T-helper 2 cell treated with Interferon-gamma antibody and Interleukin-4, amounts not matched to agents 100 ng/mL and 5 ng/mL, for 36 hours (primary cell): ENCODE data around the gene NPRL2. TPM values are rescaled to one million over a fixed set of nuclear protein-coding genes. Genes with fewer than 3 reads are reported as not detected.

Source experiments
- intact Hi-C: fragments of 100-400 bp; cut with micrococcal nuclease; formaldehyde crosslinking; loops from one replicate; pipeline ENCODE4 v1.15.1; 2023
- total RNA-seq: library from RNA; stranded (reverse); gene quantifications from 2 replicates; pipeline ENCODE4 v1.2.3, GENCODE V29; 2022

NPRL2 gene
- total RNA-seq, 1 donor from 2014 or later: 44.4 TPM

GRCh38 chr3:50373146-50374051 lies 22.8 kb upstream of the NPRL2 start:
- intact Hi-C loops: no loop called here

DNA sequence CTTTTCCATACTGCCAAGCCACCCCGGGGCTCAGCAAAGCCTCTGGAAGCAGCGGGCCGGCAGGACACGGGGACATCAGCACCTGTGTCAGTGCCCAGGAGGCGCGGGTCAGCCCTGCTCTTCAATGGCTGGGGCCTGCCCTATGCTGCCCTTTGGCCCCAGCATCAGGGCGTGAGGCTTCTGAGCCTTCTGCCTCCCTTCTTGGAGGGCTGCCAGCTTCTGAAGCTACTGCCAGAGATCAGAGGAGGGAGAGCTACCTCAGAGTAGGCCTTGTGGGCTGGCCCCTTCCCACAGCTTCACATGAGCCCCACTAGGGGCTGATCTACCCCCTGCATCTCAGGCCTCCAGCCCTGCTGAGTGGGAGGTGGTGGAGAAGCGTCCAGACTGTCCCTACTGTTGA lies 21.8 kb upstream of the NPRL2 start:
- intact Hi-C loops: no loop called here

DNA sequence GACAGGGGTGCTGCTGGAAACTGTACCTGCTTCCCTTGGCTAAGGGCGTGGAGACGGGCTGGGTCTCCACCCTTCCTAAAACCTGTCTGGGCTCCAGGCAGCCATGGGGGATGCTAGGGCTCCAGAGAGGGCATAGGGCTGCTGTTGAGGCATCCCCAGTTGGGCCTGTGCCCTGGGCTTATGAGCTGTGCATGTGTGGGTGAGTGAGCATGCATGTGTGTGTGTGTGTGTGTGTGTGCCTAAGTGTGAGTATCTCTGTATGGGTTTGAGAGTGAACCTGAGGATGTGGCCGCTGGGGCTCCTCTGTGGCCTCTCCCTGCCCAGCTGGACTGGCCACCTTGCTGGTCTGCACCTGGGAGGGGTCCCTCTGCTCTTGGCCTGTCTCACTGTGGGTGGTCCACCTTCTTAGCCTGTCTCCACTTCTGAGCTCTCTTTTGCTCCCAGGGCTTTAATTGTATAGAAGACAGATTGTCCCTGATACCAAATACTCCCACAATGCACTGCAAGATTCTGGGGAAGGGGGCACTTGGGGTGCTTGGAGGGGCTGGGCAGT lies 20.6 kb upstream of the NPRL2 start:
- intact Hi-C loops: no loop called here

DNA sequence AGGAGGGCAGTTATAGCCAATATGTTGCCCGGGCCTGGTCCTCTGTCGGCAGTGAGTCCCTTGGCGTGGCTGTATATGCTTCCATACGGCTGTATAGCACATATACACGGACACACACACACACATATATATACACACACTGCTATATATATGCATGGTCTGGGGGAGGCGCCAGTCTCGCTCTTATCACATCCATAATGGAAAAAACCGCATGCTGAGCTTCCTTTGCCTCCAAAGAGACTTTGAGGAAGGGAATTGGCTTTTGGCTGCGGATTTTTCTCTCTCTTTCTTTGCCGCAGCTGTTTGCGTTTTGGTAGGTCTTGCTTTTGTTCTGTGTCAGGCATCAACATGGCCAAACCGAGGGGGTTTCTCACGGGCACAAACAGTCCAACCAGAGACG lies 20.0 kb upstream of the NPRL2 start:
- intact Hi-C loops: no loop called here

- intact Hi-C loops: no loop called here
Measured at GRCh38 chr3:50369012-50369670, 18.6 kb upstream of the NPRL2 start.

DNA sequence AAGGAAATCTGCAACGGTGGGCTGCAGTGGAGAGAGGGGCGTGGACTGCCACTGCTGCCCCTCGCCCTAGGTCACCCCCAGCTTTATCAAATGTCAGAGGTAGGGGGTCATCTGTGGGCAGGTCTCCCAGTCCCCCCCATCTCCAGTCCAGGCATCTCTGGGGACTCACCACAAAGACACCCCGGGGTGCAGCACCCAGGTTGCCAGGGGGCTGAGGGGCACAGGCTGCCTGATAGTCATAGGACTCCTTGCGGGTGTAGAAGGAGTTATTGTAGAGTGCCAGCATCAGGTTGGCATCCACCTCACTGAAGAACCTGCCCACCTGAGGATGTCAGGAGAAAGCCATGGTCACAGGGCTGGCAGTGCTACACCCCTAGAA lies 15.3 kb upstream of the NPRL2 start:
- intact Hi-C loops: loop anchor here (2.0 kb wide), 1 partner anchor 15 kb away; the partner anchor contains the start of genes CYB561D2 and NPRL2

DNA sequence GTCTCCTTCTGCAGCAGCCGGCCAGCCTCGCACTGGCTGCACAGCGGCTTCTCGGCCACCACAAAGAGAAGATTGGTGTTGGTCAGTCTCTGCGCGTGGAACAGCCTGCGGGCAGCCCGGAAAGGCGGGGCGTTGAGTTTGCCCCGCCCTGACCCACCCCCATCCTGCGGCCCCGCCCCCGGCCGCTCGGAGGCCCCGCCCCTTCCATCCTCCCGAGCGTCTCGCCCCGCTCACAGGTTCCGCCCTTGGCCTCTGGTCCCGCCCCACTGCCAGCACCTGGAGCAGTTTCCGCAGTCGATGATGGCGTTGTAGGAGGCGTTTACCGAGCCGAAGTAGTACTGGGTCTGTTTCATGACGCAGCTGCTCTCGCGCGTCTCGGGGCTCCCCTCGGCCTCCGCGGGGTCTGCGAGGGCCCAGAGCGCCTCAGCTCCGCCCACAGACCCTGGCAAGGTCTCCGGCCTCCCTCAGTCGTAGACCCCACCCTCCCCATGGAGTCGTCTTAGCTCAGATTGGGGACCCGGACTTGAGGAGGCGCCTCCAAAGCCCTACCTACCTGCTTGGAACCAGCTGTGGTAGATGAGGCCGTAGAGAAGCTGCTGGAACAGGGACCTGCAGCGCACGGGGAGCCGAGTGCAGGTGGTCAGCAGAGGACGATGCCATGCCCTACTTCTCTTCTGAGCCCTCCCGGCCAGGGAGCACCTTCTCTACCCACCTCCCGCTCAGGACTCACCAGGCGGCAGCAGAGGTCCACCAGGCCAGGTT lies 14.7 kb upstream of the NPRL2 start:
- intact Hi-C loops: loop anchor here (2.0 kb wide), 1 partner anchor 14 kb away; the partner anchor contains the start of genes CYB561D2 and NPRL2

- intact Hi-C loops: loop anchor here (2.0 kb wide), 1 partner anchor 14 kb away; the partner anchor contains the start of genes CYB561D2 and NPRL2
Measured at GRCh38 chr3:50364573-50365079, 14.1 kb upstream of the NPRL2 start.

DNA sequence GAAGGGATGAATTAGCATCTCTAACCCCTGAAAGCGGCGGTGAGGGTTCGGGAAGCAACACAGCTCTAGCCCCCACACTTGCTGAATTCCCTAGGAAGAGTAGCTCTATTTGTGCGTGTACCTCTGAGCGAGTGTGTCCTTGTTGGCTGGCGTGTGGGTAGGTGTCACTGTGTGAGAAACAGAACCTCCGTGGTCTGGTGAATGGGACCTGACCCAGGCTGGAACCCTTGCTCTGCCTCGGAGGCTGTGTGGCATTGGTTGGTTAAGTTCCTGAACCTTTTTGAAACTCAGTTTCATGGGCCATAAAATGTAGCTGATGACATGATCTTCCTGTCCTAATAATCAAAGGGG lies 9.2 kb upstream of the NPRL2 start:
- intact Hi-C loops: loop anchor here (1.0 to 2.0 kb wide), 2 partner anchors 8 to 23 kb away; no protein-coding TSS in a partner anchor

DNA sequence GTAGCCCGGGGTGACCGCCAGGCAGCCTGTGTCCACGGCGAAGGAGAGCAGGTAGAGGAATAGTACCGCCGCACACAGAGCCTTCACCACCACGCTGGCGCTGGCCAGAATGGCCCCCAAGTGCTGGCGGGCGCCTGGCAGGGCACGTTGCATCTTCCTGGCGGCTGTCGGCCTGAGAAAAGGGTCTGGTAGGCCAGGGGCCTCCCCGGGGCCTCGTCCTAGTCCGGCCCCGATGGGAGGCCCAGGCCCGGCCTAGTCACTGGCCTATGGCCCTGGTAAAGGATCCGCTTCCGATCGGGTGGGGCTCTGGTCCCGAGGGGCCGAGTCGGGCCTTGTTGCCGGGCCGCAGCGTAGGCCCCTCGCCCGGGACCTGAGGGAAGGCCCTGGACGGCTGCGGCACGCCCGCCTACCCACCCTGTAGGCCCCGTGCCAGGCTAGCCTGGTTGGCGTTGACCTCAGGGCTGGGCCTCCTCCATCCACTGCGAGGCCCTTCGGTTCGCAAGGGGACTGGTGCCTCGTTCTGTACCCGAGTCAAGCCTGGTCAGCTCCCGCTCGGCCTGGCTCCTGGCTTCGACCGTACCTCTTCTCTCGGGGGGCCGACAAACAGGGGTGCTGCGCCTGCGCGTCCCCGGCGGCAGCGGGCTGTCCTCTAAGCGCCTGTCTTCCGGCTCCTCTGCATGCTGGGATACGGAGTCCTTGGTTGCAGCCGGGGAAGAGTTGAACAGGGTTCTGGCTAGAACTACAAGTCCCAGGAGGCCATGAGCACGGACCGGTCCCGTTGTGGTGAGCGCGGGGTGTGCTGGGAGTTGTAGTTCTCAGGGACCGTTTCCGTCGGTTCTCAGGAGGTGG lies 8.6 kb upstream of the NPRL2 start, which contains the start of gene TMEM115:
Gene TMEM115, minus strand, starts transcription at position 611 of the 849 bp plus-strand sequence. Its CDS starts 458 bp downstream, at position 153.
- intact Hi-C loops: loop anchor here (1.0 to 2.0 kb wide), 2 partner anchors 8 to 22 kb away; no protein-coding TSS in a partner anchor

DNA sequence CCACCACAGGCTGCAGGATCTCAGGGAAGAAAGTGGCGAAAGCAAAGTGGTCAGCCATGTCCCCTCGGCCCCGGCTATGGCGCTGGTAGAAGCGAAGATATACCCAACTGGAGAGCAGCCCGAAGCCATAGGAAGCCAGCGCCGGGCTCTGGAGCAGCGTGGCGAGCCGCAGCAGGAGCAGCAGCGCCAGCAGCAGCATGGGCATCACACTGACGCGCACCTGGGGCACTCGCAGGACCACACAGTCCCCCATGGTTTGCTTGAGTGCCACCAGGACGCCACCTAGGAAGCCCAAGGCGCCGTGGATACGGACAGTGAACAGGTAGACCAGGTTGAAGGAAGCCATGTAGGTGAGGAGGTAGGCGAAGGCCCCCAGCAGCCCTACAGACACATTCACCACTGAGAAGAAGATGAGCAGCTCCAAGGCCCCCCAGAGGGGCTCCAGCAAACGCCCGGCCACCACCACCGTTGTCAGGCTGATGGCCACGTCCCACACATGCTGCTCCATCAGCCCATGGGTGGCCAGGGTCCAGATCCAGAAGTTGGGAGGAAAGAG lies 7.9 kb upstream of the NPRL2 start:
- intact Hi-C loops: loop anchor here (2.0 kb wide), 1 partner anchor 22 kb away; no protein-coding TSS in a partner anchor

DNA sequence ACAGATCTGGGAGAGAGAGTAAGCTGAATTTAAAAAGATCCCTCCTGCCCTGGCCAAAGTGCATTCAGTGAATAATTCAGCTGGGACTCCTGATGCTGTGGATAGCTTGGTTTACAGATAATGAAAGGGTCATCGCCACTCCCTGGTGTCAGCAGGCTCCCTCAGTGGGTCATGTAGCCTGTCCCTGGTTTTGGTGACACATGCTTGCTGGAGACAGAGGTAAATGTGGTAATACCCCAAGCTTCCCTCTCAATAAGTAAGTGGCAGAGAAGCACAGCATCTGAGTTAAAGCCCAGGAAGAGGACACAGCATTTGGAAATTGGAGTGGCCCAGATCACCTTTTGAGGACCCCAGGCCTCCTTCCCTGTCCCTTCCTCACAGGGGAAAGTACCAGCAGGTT lies 6.9 kb upstream of the NPRL2 start:
- intact Hi-C loops: no loop called here

GRCh38 chr3:50356553-50356952 lies 6.0 kb upstream of the NPRL2 start:
- intact Hi-C loops: no loop called here

- intact Hi-C loops: no loop called here
Measured at GRCh38 chr3:50355829-50356552, 5.4 kb upstream of the NPRL2 start.

GRCh38 chr3:50354850-50355249 lies 4.3 kb upstream of the NPRL2 start:
- intact Hi-C loops: no loop called here

DNA sequence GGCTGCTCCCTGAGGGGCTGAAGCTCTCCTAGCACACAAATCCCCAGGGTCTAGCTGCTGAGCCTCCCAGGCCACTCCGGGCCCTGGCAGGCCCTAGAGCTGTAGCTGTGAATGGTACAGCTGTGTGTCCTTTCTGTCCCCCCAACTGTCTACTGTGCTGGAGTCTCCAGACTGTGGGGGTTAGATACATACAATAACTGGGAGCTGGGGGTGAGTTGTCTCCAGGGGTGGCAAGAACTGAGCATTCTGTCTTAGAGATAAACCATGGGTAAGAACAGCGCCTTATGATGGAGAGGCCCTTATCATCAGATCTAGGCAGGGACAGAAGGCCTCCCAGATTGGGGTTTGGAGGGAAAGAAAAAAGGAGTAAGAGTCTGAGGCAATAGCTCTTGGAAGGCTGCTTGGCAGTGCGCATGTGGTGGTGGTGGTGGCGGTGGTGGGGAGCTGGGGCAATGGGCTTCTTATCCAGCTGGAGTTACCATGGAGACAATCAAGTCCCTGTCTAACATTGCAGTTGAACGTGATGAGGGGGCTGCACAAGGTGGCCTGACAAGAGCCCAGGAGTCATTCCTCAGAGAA lies 3.7 kb upstream of the NPRL2 start:
- intact Hi-C loops: no loop called here

DNA sequence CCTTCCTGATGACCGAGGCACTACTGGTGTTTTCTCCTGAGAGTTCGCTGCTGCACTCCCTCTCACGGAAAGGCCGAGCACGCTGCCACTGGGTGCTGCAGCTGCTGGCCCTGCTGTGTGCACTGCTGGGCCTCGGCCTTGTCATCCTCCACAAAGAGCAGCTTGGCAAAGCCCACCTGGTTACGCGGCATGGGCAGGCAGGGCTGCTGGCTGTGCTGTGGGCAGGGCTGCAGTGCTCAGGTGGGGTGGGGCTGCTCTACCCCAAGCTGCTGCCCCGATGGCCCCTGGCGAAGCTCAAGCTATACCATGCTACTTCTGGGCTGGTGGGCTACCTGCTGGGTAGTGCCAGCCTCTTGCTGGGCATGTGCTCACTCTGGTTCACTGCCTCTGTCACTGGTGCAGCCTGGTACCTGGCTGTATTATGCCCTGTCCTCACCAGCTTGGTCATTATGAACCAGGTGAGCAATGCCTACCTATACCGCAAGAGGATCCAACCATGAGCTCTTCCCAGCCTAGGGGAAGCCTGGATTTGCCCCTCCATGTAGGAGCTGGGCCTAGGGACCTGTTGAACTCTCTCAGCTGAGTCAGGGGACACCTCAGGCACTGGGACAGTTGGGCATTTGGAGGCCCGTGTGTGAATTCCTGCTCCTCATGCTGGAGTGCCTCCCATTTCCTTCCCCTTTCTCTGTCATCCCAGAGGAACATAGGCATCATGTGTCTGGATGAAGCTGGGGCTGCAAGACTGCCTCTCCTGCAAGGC lies 2.9 kb upstream of the NPRL2 start:
- intact Hi-C loops: no loop called here

DNA sequence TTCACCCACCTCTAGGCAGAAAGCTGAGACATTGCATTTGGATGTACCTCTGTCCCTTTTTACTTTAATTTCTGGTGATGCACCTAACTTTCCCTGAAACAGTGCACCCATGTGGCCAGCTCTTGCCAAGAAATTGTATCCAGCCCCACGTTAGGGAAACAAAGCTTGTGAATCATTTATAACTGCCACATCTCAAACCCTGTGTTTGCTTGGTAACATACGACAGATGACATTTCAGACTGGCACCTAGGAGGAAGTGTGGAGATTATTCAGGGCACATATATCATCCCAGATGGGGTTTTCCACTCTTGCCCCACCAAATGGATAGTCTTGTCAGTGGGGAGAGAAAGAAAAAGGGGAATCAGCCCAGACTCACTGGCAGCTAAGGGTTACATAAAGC lies 2.2 kb upstream of the NPRL2 start:
- intact Hi-C loops: no loop called here
